K562 (cell line): ENCODE measurements around the gene CTAG2. TPM values are rescaled to one million over a fixed set of nuclear protein-coding genes. Genes with fewer than 3 reads are reported as not detected.
"Not testable (repeated sequence)": the region's sequence is repeated elsewhere in the genome, so short reads cannot be mapped to it uniquely, and the experiment has no call there.

Experiments used
- ATAC-seq: fragments of 200-7000 bp; cut with Tn5 transposase; 3 replicates; pipeline ENCODE4 v1.9.1; 2020; ENCODE audit warnings: moderate library complexity
- BruUV-seq: library from RNA; stranded (reverse); fragments of 400-500 nt; replicated peaks from 2 replicates; lab custom pipeline; 2021; lab: Mats Ljungman, UMichigan
- CTCF ChIA-PET: fragments of 300-600 bp; formaldehyde crosslinking; extraction: SDS; loops from one replicate; lab custom pipeline; 2021; ENCODE audit warnings: low intra/inter-chr PET ratio; lab: Yijun Ruan, JAX
- POLR2A ChIA-PET: fragments of 300-600, 350-650 bp; sonication (Branson Sonifier 250); formaldehyde crosslinking; extraction: SDS; loops from one replicate; lab custom pipeline; 2021; ENCODE audit warnings: antibody characterized with exemption, inconsistent platforms; lab: Yijun Ruan, JAX
- DNase-seq, 4 experiments: peaks; one replicate each; pipeline versions ENCODE4 v3.0.0 to v3.0.0-alpha.2; 2011 to 2018; ENCODE audit warnings: low spot score in 3 of 4, mixed read lengths in 3 of 4; ENCODE audit errors: extremely low read depth in 1 of 4
- FAIRE-seq: peaks from 2 replicates; lab custom pipeline; 2011; peaks lifted over from hg19 to GRCh38; lab: Jason Lieb, UNC
- H2AFZ ChIP-seq: 2 replicates; pipeline ENCODE4 v1.6.0; 2011; ENCODE audit warnings: low read depth, low read length, control low read depth, inconsistent platforms
- H3K27ac ChIP-seq: fragments of 200-600 bp; 3 replicates; pipeline ENCODE4 v1.8.0; 2011; ENCODE audit warnings: low read depth, mild to moderate bottlenecking, control low read depth, inconsistent platforms, low read length, moderate library complexity, mixed read lengths; ENCODE audit errors: extremely low read depth
- H3K27me3 ChIP-seq, 2 experiments: fragments of 300-600 bp in 1 of 2; 2 replicates in 1 of 2; 3 replicates in 1 of 2; pipeline versions ENCODE4 v1.6.0 to v1.8.0; 2011; ENCODE audit warnings: inconsistent platforms in 2 of 2, low read length in 2 of 2, mild to moderate bottlenecking in 1 of 2, mixed read lengths in 1 of 2, moderate library complexity in 1 of 2; ENCODE audit not compliant: control insufficient read depth in 2 of 2, insufficient read depth in 2 of 2
- H3K36me3 ChIP-seq: fragments of 300-600 bp; 3 replicates; pipeline ENCODE4 v1.8.0; 2011; ENCODE audit warnings: mild to moderate bottlenecking, low read length, inconsistent platforms; ENCODE audit not compliant: control insufficient read depth, insufficient read depth
- H3K4me1 ChIP-seq, 2 experiments: fragments of 200-600 bp in 1 of 2; replicated peaks in 1 of 2; 2 replicates in 1 of 2; 3 replicates in 1 of 2; pipeline versions ENCODE4 v1.5.1 to v1.8.0; 2011; ENCODE audit warnings: inconsistent platforms in 2 of 2, low read length in 2 of 2, mild to moderate bottlenecking in 1 of 2, mixed read lengths in 1 of 2, moderate library complexity in 1 of 2; ENCODE audit not compliant: control insufficient read depth in 2 of 2, insufficient read depth in 2 of 2
- H3K4me2 ChIP-seq: 2 replicates; pipeline ENCODE4 v1.6.1; 2011; ENCODE audit warnings: low read length, control low read depth, inconsistent platforms, mixed read lengths; ENCODE audit not compliant: insufficient read depth
- H3K4me3 ChIP-seq: fragments of 200-600 bp; sonication (generic), shearing (Covaris generic); 2 replicates; pipeline ENCODE4 v1.5.1; 2016; ENCODE audit warnings: control low read depth, inconsistent platforms
- H3K79me2 ChIP-seq: fragments of 200-600 bp; 3 replicates; pipeline ENCODE4 v1.8.0; 2011; ENCODE audit warnings: low read length, inconsistent platforms; ENCODE audit not compliant: control insufficient read depth, insufficient read depth
- H3K9ac ChIP-seq, 2 experiments: 2 replicates each; pipeline versions ENCODE4 v1.6.0 to v1.6.1; 2011; ENCODE audit warnings: low read depth in 2 of 2, low read length in 2 of 2, control low read depth in 1 of 2, inconsistent platforms in 1 of 2, mild to moderate bottlenecking in 1 of 2, mixed read lengths in 1 of 2; ENCODE audit not compliant: insufficient read depth in 1 of 2
- H3K9me1 ChIP-seq: one replicate; pipeline ENCODE4 v1.6.0; 2011; ENCODE audit warnings: inconsistent platforms, mild to moderate bottlenecking, low read length, moderate library complexity; ENCODE audit not compliant: control insufficient read depth, insufficient read depth
- H3K9me3 ChIP-seq: replicated peaks from 2 replicates; pipeline ENCODE4 v1.5.1; 2011; ENCODE audit warnings: low read depth, low read length, inconsistent platforms; ENCODE audit not compliant: control insufficient read depth, insufficient read depth
- H4K20me1 ChIP-seq: replicated peaks from 2 replicates; pipeline ENCODE4 v1.6.1; 2011; ENCODE audit warnings: low read length, inconsistent platforms, mixed read lengths; ENCODE audit not compliant: control insufficient read depth, insufficient read depth
- ESRRB ChIP-seq: fragments of 250-450 bp; sonication (Bioruptor Pico); IDR thresholded peaks from 2 replicates; pipeline ENCODE4 v1.5.0; 2020; ENCODE audit warnings: mild to moderate bottlenecking, moderate library complexity, borderline replicate concordance
- MCM5 ChIP-seq: fragments of 450-650 bp; IDR thresholded peaks from 2 replicates; pipeline ENCODE4 v1.6.1; 2016; ENCODE audit warnings: low read depth
- PHB2 ChIP-seq: fragments of 450-650 bp; IDR thresholded peaks from 2 replicates; pipeline ENCODE4 v1.6.1; 2017; ENCODE audit warnings: low read depth
- SIN3A ChIP-seq, 2 experiments: fragments of 150-350 bp in 1 of 2; IDR thresholded peaks; 2 replicates each; pipeline ENCODE4 v1.6.1; 2011 to 2016; ENCODE audit warnings: borderline replicate concordance in 2 of 2, low read depth in 2 of 2, low read length in 2 of 2, mild to moderate bottlenecking in 2 of 2, moderate library complexity in 2 of 2; ENCODE audit not compliant: control insufficient read depth in 1 of 2
- ZNF644 ChIP-seq: fragments of 200-800 bp; sonication (Bioruptor generic); IDR thresholded peaks from 2 replicates; pipeline ENCODE4 v1.6.1; 2016; ENCODE audit warnings: low read depth, missing genetic modification characterization, missing compliant biosample characterization
- ZNF699 ChIP-seq: fragments of 250-450 bp; sonication (Bioruptor Pico); IDR thresholded peaks from 2 replicates; pipeline ENCODE4 v1.8.0; 2021; ENCODE audit warnings: mild to moderate bottlenecking, moderate library complexity; ENCODE audit not compliant: insufficient replicate concordance
- WGBS: fragments of 100-300 bp; shearing (Covaris generic); methylation state at CpG from one replicate; pipeline ENCODE4 v1.1.6; 2016; ENCODE audit warnings: low coverage, mixed read lengths; ENCODE audit not compliant: insufficient coverage; ENCODE audit errors: missing lambda C conversion rate; 5-methylcytosine and 5-hydroxymethylcytosine counted together
- in situ Hi-C: fragments of 300-500 bp; cut with MboI; formaldehyde crosslinking; loops from 4 replicates; pipeline ENCODE4 v1.15.0; 2018; ENCODE audit warnings: inconsistent platforms, mixed read lengths
- intact Hi-C: fragments of 100-400 bp; cut with micrococcal nuclease; formaldehyde crosslinking; loops from 2 replicates; pipeline ENCODE4 v1.14.2; 2022
- polyA plus RNA-seq, 8 experiments: library from polyadenylated mRNA; depleted of rRNA in 4 of 8; stranded (reverse) in 5 of 8; unstranded in 3 of 8; fragments of >200 nt; fragmentation: Nextera tagmentation in 2 of 8; fragmentation: Illumina TruSeq in 1 of 8; extraction: Ambion mirVana in 2 of 8; extraction: Trizol in 1 of 8; gene quantifications; 2 replicates each; pipeline versions ENCODE4 v1.2.1 to v1.2.3, GENCODE V29; 2011 to 2014; ENCODE audit warnings: inconsistent platforms in 1 of 8, missing spikeins in 1 of 8
- total RNA-seq, 7 experiments: library from RNA; depleted of rRNA in 6 of 7; stranded (reverse); fragments of >200 nt in 6 of 7; fragmentation: Illumina TruSeq in 2 of 7; extraction: Trizol in 2 of 7; gene quantifications; 2 replicates each; pipeline versions ENCODE4 v1.2.1 to v1.2.3, GENCODE V29; 2011 to 2021; ENCODE audit warnings: low replicate concordance in 1 of 7
- TF ChIP-seq, protein P1 (sequence below): fragments of 250-450 bp; sonication (Bioruptor Pico); IDR thresholded peaks from 2 replicates; pipeline ENCODE4 v1.8.0; 2022; ENCODE audit warnings: inconsistent platforms, mild to moderate bottlenecking, moderate library complexity, borderline replicate concordance
- TF ChIP-seq, protein P2 (sequence below): conservative IDR thresholded peaks from 2 replicates; pipeline ENCODE4 v1.6.1; 2011; ENCODE audit warnings: low read depth, mild to moderate bottlenecking, low read length; ENCODE audit not compliant: control insufficient read depth

CTAG2 gene
- total and polyA plus RNA-seq, 9 of the 15 experiments (the other 6 are each of a cell fraction or from before 2014, with no cell fraction given) = 1.7 to 63.0 (median 18.8) TPM

DNA sequence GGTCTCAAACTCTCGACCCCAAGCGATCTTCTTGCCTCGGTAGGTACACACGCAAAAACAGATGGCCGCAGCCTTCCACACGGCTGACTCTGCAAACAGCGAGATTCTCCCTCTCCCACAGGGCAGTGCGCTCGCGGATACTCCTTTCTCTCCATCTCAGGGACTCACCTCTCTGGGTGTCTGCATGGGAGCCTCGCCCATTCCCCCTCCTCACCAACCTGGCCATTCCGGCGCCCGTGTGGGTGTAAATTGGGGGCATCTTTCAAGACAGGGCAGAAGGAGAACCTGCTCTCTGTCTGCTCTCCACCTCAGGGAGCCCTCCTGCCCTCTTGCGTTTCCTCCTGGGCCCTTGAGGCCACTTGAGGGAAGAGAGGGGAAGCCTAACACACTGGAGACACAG, 4.4 kb downstream of the CTAG2 start:
- Histone ChIP-seq H3K36me3 (no peaks in the 10 kb centered on the region), H4K20me1 (no peaks in the 10 kb centered on the region), H3K9ac (no peak overlapping the region), H3K27ac (no peak overlapping the region), H2AFZ (no peak overlapping the region), H3K79me2 (no peaks in the 10 kb centered on the region; the same call in 2 of the 3 replicates), H3K9me1 (peaks cover 3% of the 10 kb centered on the region), H3K4me2 (no peak overlapping the region), H3K27me3 (peaks cover 5 to 18% of the 10 kb centered on the region in 2 experiments; a peak in 3 of 5 replicates), H3K4me1 (peaks cover 0 to 13% of the 10 kb centered on the region in 2 experiments; a peak in 2 of 5 replicates)
- CTCF ChIA-PET = no interaction called here
- WGBS = 32% methylated on average over 8 of the region's 15 CpGs
- intact Hi-C loops = no loop called here
- DNase-seq (no peak), FAIRE-seq (no peak)
- in situ Hi-C loops = no loop called here
- no TSS peak for BruUV-seq
- TF ChIP-seq MCM5 (no peak), SIN3A (IDR thresholded peaks at IDR 0.05; ENCODE audit: borderline replicate concordance in 2 of 2, control insufficient read depth in 1 of 2, low read depth in 2 of 2, low read length in 2 of 2) (no peak), ESRRB (no peak), ZNF699 (no peak), PHB2 (no peak), ZNF644 (no peak)
- TF ChIP-seq, protein P1, sequence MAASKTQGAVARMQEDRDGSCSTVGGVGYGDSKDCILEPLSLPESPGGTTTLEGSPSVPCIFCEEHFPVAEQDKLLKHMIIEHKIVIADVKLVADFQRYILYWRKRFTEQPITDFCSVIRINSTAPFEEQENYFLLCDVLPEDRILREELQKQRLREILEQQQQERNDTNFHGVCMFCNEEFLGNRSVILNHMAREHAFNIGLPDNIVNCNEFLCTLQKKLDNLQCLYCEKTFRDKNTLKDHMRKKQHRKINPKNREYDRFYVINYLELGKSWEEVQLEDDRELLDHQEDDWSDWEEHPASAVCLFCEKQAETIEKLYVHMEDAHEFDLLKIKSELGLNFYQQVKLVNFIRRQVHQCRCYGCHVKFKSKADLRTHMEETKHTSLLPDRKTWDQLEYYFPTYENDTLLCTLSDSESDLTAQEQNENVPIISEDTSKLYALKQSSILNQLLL (CRISPR knock-in tag) = no peak
- TF ChIP-seq, protein P2, sequence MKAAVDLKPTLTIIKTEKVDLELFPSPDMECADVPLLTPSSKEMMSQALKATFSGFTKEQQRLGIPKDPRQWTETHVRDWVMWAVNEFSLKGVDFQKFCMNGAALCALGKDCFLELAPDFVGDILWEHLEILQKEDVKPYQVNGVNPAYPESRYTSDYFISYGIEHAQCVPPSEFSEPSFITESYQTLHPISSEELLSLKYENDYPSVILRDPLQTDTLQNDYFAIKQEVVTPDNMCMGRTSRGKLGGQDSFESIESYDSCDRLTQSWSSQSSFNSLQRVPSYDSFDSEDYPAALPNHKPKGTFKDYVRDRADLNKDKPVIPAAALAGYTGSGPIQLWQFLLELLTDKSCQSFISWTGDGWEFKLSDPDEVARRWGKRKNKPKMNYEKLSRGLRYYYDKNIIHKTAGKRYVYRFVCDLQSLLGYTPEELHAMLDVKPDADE = no peak
- TF ChIP-seq, all 486 proteins: peak for 0
- Histone ChIP-seq H3K9me3 (no peaks in the 10 kb centered on the region), H3K4me3 (no peak overlapping the region)
- ATAC-seq = peak; percentile 32; the same call in 1 of the 3 replicates
- POLR2A ChIA-PET = no interaction called here

DNA sequence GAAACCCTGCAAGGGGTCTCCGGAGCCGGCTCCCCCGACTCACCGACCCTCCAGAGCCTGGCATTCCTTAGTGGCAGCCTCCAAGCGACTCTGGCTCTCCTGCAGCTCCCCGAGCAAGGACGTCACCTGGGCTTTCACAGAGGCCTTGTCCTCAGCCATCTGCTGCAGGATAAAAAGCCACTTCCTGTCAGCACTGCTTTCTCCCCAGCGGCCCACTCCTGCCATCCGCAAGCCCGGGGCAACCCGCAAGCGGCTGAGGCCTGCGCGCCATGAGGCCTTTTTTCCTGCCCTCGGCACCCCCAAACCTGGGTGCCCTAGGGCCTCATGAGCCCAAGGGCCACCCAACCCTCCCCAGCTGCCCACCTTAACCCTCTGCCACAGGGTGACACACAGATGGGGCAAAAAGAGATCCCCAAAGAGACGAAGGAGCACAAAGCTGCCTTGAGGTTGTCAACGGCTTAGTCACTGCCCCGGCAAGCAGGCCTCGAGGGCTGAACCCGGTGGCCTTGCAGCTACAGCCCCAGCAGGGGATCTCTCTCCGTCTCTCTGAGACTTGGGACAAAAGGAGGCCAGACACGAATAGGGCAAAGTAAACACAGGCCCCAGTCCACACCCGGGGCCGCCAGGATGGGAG, 7.5 kb downstream of the CTAG2 start:
- in situ Hi-C loops, FAIRE-seq: not testable (repeated sequence)
- no CpG with 5 or more reads among the region's 24 CpGs for WGBS

More for the DNA sequence above, 7.5 kb downstream of the CTAG2 start:
- H3K79me2 ChIP-seq, CTCF ChIA-PET, H3K9me1 ChIP-seq, DNase-seq, intact Hi-C loops, H3K27ac ChIP-seq, H2AFZ ChIP-seq, ATAC-seq, H3K4me3 ChIP-seq, BruUV-seq, H3K4me2 ChIP-seq, H3K4me1 ChIP-seq, POLR2A ChIA-PET, H4K20me1 ChIP-seq, H3K36me3 ChIP-seq, H3K9me3 ChIP-seq, H3K9ac ChIP-seq: not testable (repeated sequence)
- peaks cover 5 to 14% of the 10 kb centered on the region in 2 experiments; a peak in 3 of 5 replicates for H3K27me3 ChIP-seq
